Ishikawa (cell line): ENCODE measurements around the gene C16orf74.

Experiments
- EP300 ChIP-seq: IDR thresholded peaks from 2 replicates; pipeline ENCODE4 v1.6.1; 2012; ENCODE audit warnings: borderline replicate concordance
- FOXM1 ChIP-seq: IDR thresholded peaks from 2 replicates; pipeline ENCODE4 v1.6.1; 2012; ENCODE audit warnings: low read depth, borderline replicate concordance

- TF ChIP-seq FOXM1 (no peak), EP300 (no peak)
Observed at GRCh38 chr16:85765211-85765610, 14.3 kb upstream of the C16orf74 start.
